Upper lobe of right lung (tissue), 1 donor: Measurements from ENCODE around the gene SVEP1. TPM values are rescaled to one million over a fixed set of nuclear protein-coding genes. Genes with fewer than 3 reads are reported as not detected.
"Not testable (repeated sequence)": the region's sequence is repeated elsewhere in the genome, so short reads cannot be mapped to it uniquely, and the experiment has no call there.

Experiments
- ATAC-seq: fragments of 200-7000 bp; cut with Tn5 transposase; one replicate; pipeline ENCODE4 v1.9.1; 2020; ENCODE audit warnings: mild to moderate bottlenecking, moderate library complexity
- DNase-seq: peaks from one replicate; pipeline ENCODE4 v3.0.0-alpha.2; 2020
- H3K27ac ChIP-seq: fragments of 200-600 bp; one replicate; pipeline ENCODE4 v1.8.0; 2022
- H3K27me3 ChIP-seq: fragments of 200-600 bp; one replicate; pipeline ENCODE4 v1.8.0; 2022; ENCODE audit warnings: mild to moderate bottlenecking
- H3K36me3 ChIP-seq: fragments of 200-600 bp; one replicate; pipeline ENCODE4 v1.8.0; 2022
- H3K4me1 ChIP-seq: fragments of 200-600 bp; one replicate; pipeline ENCODE4 v1.8.0; 2022
- H3K4me3 ChIP-seq: fragments of 200-600 bp; one replicate; pipeline ENCODE4 v1.8.0; 2022; ENCODE audit warnings: mild to moderate bottlenecking
- H3K9me3 ChIP-seq: fragments of 200-600 bp; one replicate; pipeline ENCODE4 v1.8.0; 2022
- CTCF ChIP-seq: fragments of 200-600 bp; IDR thresholded peaks from one replicate; pipeline ENCODE4 v1.8.0; 2022; ENCODE audit warnings: antibody characterized with exemption
- intact Hi-C: fragments of 100-400 bp; cut with DNase I; formaldehyde crosslinking; loops from one replicate; pipeline ENCODE4 v1.11.0; 2022
- total RNA-seq: library from RNA; stranded (reverse); fragmentation: NEBNext Ultra II Directional; extraction: Animal tissue kit (Norgen Biotek cat#: 25700); gene quantifications from one replicate; pipeline ENCODE4 v1.2.1, GENCODE V29; 2021
- donor health status: DM: no; HTN: yes; CAD: no; lungs with severe emphysema.

Gene SVEP1
- total RNA-seq, 1 donor from 2014 or later, result 88.1 TPM

DNA sequence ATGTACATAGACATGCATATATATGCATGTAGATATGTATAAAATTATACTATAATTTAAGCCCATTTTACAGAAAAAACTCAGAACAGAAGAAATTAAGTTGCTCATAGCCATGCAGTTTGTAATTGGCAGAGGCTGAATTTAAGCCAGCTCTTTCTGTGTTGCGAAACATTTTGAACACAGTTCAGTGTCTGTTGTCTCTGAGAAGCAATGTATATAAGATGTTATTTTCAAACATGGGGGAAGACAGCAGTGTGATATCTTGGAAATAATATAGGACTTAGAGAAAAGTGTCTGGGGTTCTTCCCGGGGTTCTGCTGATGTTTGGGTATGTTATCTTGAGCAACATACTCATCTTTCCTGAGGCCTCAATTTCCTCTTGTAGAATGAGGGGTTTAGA lies 37.6 kb downstream of the SVEP1 start:
- H3K27me3 ChIP-seq, result no peaks in the 10 kb centered on the region
- TF ChIP-seq CTCF, result no peak
- intact Hi-C loops, result no loop called here
- DNase-seq (no peak), ATAC-seq (no peak)
- no peak overlapping the region for H3K27ac ChIP-seq
- peaks cover 5% of the 10 kb centered on the region for H3K4me1 ChIP-seq
- H3K9me3 ChIP-seq, result no peaks in the 10 kb centered on the region
- H3K36me3 ChIP-seq, result no peaks in the 10 kb centered on the region
- H3K4me3 ChIP-seq, result no peak overlapping the region

- intact Hi-C loops, result no loop called here
- no peak for TF ChIP-seq CTCF
- Histone ChIP-seq H3K36me3 (no peaks in the 10 kb centered on the region), H3K4me3 (no peak overlapping the region), H3K27me3 (no peaks in the 10 kb centered on the region), H3K4me1 (peaks cover 5% of the 10 kb centered on the region), H3K9me3 (no peaks in the 10 kb centered on the region), H3K27ac (no peak overlapping the region)
- ATAC-seq, result no peak
- no peak for DNase-seq
These were observed 40.9 kb downstream of the SVEP1 start for GRCh38 chr9:110538647-110539041.

GRCh38 chr9:110537841-110538646 lies 41.5 kb downstream of the SVEP1 start:
- Histone ChIP-seq H3K9me3 (no peaks in the 10 kb centered on the region), H3K36me3 (no peaks in the 10 kb centered on the region), H3K27me3 (no peaks in the 10 kb centered on the region), H3K27ac (no peak overlapping the region), H3K4me3 (no peak overlapping the region), H3K4me1 (peaks cover 5% of the 10 kb centered on the region)
- intact Hi-C loops, result no loop called here
- DNase-seq, result no peak
- TF ChIP-seq CTCF, result no peak
- no peak for ATAC-seq

GRCh38 chr9:110536822-110537221 lies 42.7 kb downstream of the SVEP1 start:
- H3K9me3 ChIP-seq, result no peaks in the 10 kb centered on the region
- H3K4me3 ChIP-seq, result no peak overlapping the region
- peaks cover 5% of the 10 kb centered on the region for H3K4me1 ChIP-seq
- TF ChIP-seq CTCF, result no peak
- DNase-seq (no peak), ATAC-seq (no peak)
- H3K27ac ChIP-seq, result no peak overlapping the region
- intact Hi-C loops, result no loop called here
- no peaks in the 10 kb centered on the region for H3K27me3 ChIP-seq
- H3K36me3 ChIP-seq, result no peaks in the 10 kb centered on the region

DNA sequence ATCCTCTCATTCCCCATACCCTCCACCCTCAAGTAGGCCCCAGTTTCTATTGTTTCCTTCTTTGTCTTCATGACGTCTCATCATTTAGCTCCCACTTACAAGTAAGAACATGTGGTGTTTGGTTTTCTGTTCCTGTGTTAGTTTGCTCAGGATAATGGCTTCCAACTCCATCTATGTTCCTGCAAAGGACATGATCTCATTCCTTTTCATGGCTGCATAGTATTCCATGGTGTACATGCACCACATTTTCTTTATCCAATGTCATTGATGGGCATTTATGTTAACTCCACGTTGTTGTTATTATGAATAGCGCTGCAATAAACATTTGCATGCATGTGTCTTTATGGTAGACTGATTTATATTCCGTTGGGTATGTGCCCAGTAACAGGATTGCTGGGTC lies 45.4 kb downstream of the SVEP1 start:
- H3K27ac ChIP-seq, H3K4me1 ChIP-seq, H3K9me3 ChIP-seq, DNase-seq, intact Hi-C loops, H3K4me3 ChIP-seq, H3K27me3 ChIP-seq, H3K36me3 ChIP-seq, ATAC-seq: not testable (repeated sequence)

DNA sequence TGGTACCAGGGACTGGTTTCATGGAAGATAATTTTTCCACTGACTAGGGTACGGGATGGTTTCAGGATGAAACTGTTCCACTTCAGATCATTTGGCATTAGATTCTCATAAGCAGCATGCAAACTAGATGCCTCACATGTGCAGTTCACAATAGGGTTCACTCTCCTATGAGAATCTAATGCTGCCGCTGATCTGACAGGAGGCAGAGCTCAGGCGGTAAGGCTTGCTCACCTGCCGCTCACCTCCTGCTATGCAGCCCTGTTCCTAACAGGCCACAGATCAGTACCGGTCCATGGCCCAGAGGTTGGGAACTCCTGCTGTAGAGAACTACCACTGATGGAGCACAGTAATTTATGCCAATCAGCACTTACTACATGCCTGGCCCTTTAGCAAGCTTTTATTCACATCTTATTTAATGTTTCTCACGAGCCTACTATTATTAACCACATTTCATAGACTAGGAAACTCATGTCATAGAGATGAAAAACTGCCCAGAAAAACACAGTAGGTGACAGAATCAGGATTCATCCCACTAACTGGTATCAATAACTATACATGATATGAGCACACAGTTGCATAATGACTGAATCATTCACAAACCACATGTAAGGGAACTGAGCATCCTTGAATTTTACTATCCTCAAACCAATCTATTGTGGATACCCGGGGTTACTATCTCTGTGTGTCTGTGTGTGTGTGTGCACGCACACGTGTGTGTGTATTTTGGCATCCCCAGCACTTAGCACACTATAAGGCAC lies 46.5 kb downstream of the SVEP1 start:
- no peak overlapping the region for H3K4me3 ChIP-seq
- H3K9me3 ChIP-seq, result no peaks in the 10 kb centered on the region
- intact Hi-C loops, result no loop called here
- no peak for ATAC-seq
- no peaks in the 10 kb centered on the region for H3K36me3 ChIP-seq
- no peaks in the 10 kb centered on the region for H3K4me1 ChIP-seq
- no peak for DNase-seq
- H3K27me3 ChIP-seq, result no peaks in the 10 kb centered on the region
- no peak overlapping the region for H3K27ac ChIP-seq
- no peak for TF ChIP-seq CTCF
